Parathyroid adenoma (tissue), 2 donors: ENCODE measurements around the gene CNTN1.

Source experiments
- H2AFZ ChIP-seq: fragments of 300-600 bp; sonication (generic); one replicate; pipeline ENCODE4 v1.7.0; 2017; ENCODE audit warnings: antibody characterized with exemption, mild to moderate bottlenecking
- H3K27ac ChIP-seq: fragments of 300-600 bp; sonication (generic); one replicate; pipeline ENCODE4 v1.7.0; 2017
- H3K27me3 ChIP-seq: fragments of 300-600 bp; sonication (generic); one replicate; pipeline ENCODE4 v1.7.0; 2017; ENCODE audit warnings: low read length; ENCODE audit not compliant: control insufficient read depth, insufficient read depth
- H3K36me3 ChIP-seq: fragments of 300-600 bp; sonication (generic); one replicate; pipeline ENCODE4 v1.7.0; 2017; ENCODE audit warnings: low read length; ENCODE audit not compliant: control insufficient read depth, insufficient read depth
- H3K4me1 ChIP-seq: fragments of 300-600 bp; sonication (generic); one replicate; pipeline ENCODE4 v1.7.0; 2017; ENCODE audit warnings: control low read depth
- H3K4me2 ChIP-seq: fragments of 300-600 bp; sonication (generic); one replicate; pipeline ENCODE4 v1.7.0; 2017; ENCODE audit warnings: low read length
- H3K4me3 ChIP-seq: fragments of 300-600 bp; sonication (generic); one replicate; pipeline ENCODE4 v1.7.0; 2017; ENCODE audit warnings: low read depth, low read length
- H3K79me2 ChIP-seq: fragments of 300-600 bp; sonication (generic); one replicate; pipeline ENCODE4 v1.7.0; 2017; ENCODE audit warnings: control low read depth
- H3K9ac ChIP-seq: fragments of 300-600 bp; sonication (generic); one replicate; pipeline ENCODE4 v1.7.0; 2017; ENCODE audit warnings: mild to moderate bottlenecking
- H3K9me3 ChIP-seq: fragments of 300-600 bp; sonication (generic); one replicate; pipeline ENCODE4 v1.7.0; 2017; ENCODE audit warnings: low read length; ENCODE audit not compliant: control insufficient read depth
- CTCF ChIP-seq: fragments of 300-600 bp; sonication (generic); IDR thresholded peaks from one replicate; pipeline ENCODE4 v1.7.0; 2017; ENCODE audit warnings: antibody characterized with exemption, mild to moderate bottlenecking
- donor health status: primary hyperparathyroidism.

Gene CNTN1

GRCh38 chr12:40801861-40802260 is 109.6 kb downstream of the CNTN1 start:
- TF ChIP-seq CTCF = no peak
- Histone ChIP-seq H3K27ac (no peak overlapping the region), H2AFZ (no peak overlapping the region), H3K36me3 (no peaks in the 10 kb centered on the region), H3K9me3 (no peaks in the 10 kb centered on the region), H3K79me2 (no peaks in the 10 kb centered on the region), H3K4me1 (peaks cover 2% of the 10 kb centered on the region), H3K9ac (no peak overlapping the region), H3K4me2 (no peak overlapping the region), H3K27me3 (no peaks in the 10 kb centered on the region), H3K4me3 (no peak overlapping the region)

- Histone ChIP-seq H3K4me1 (peaks cover 2% of the 10 kb centered on the region), H3K27me3 (no peaks in the 10 kb centered on the region), H3K9me3 (no peaks in the 10 kb centered on the region), H3K4me3 (no peak overlapping the region), H3K27ac (no peak overlapping the region), H3K36me3 (no peaks in the 10 kb centered on the region), H2AFZ (peak overlapping the region; percentile 24), H3K79me2 (no peaks in the 10 kb centered on the region), H3K4me2 (no peak overlapping the region), H3K9ac (no peak overlapping the region)
- no peak for TF ChIP-seq CTCF
Observed at GRCh38 chr12:40802656-40803055, 110.4 kb downstream of the CNTN1 start.

- no peak overlapping the region for H3K4me2 ChIP-seq
- H3K27me3 ChIP-seq = no peaks in the 10 kb centered on the region
- no peak overlapping the region for H3K9ac ChIP-seq
- no peak overlapping the region for H3K27ac ChIP-seq
- H3K9me3 ChIP-seq = no peaks in the 10 kb centered on the region
- H3K36me3 ChIP-seq = no peaks in the 10 kb centered on the region
- no peaks in the 10 kb centered on the region for H3K79me2 ChIP-seq
- H3K4me3 ChIP-seq = no peak overlapping the region
- H2AFZ ChIP-seq = no peak overlapping the region
- no peak for TF ChIP-seq CTCF
- no peaks in the 10 kb centered on the region for H3K4me1 ChIP-seq
Observed at GRCh38 chr12:40819436-40820108, 127.3 kb downstream of the CNTN1 start.

- no peak overlapping the region for H3K27ac ChIP-seq
- H3K4me2 ChIP-seq = no peak overlapping the region
- no peaks in the 10 kb centered on the region for H3K79me2 ChIP-seq
- H3K36me3 ChIP-seq = no peaks in the 10 kb centered on the region
- no peaks in the 10 kb centered on the region for H3K9me3 ChIP-seq
- H3K4me1 ChIP-seq = no peaks in the 10 kb centered on the region
- no peaks in the 10 kb centered on the region for H3K27me3 ChIP-seq
- no peak overlapping the region for H3K4me3 ChIP-seq
- H3K9ac ChIP-seq = no peak overlapping the region
- no peak overlapping the region for H2AFZ ChIP-seq
- no peak for TF ChIP-seq CTCF
Observed at GRCh38 chr12:40820794-40821484, 128.7 kb downstream of the CNTN1 start.

- Histone ChIP-seq H3K27me3 (no peaks in the 10 kb centered on the region), H3K36me3 (no peaks in the 10 kb centered on the region), H3K4me1 (no peaks in the 10 kb centered on the region), H3K9ac (no peak overlapping the region), H3K27ac (no peak overlapping the region), H3K79me2 (no peaks in the 10 kb centered on the region), H3K4me2 (no peak overlapping the region), H3K4me3 (no peak overlapping the region), H2AFZ (no peak overlapping the region), H3K9me3 (no peaks in the 10 kb centered on the region)
- TF ChIP-seq CTCF = no peak
Observed at GRCh38 chr12:40825156-40825555, 132.9 kb downstream of the CNTN1 start.
